Astrocyte of the cerebellum (primary cell): Measurements from ENCODE around the gene TUBB.
"Not testable (repeated sequence)": the region's sequence is repeated elsewhere in the genome, so short reads cannot be mapped to it uniquely, and the experiment has no call there.

Source experiments
- DNase-seq: peaks from one replicate; pipeline ENCODE4 v3.0.0-alpha.2; 2011; ENCODE audit warnings: low read depth
- H3K4me3 ChIP-seq: 2 replicates; pipeline ENCODE4 v1.5.1; 2011; ENCODE audit warnings: mild to moderate bottlenecking, low read depth, low read length, moderate library complexity
- in situ Hi-C: cut with HindIII; loops from 2 replicates; pipeline ENCODE4 v1.10.0; 2017; ENCODE audit warnings: low sequenced_read_pairs
- TF ChIP-seq, protein P1 (sequence below): IDR thresholded peaks from 2 replicates; pipeline ENCODE4 v1.5.1; 2012; ENCODE audit warnings: low read length, low read depth, moderate library complexity, mild to moderate bottlenecking; ENCODE audit errors: missing control alignments

Gene TUBB

DNA sequence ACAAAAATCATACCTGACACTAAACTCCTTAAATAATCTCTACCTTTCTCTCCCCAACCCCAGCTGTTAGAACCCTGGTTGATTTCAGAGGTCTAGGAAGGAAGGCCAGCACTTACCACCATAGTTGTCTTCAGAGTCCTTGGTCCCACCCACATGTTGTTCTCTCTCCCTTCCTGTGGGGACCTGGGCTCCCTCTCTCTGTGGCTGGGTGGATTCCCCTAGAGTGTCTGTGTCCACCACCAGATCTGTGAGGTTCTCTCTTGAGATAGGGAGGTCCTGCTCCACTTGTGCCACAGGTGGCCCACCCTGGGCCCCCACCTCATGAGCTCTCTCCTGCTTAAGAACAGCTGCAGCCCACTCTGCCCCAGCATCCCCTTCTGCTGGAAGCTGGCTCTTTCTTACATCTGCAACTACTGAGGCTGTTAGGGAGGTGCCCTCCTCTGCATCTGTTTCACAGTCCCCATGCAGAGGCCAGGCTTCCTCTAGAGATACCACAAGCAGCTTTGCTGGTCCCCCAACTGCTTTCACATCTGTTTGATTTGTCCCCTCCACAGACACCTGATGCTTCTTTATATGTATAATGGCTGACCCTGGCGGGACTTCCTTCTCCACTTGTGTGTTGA is 8.3 kb upstream of the TUBB start:
- no peak for DNase-seq
- H3K4me3 ChIP-seq, result no peak overlapping the region
- TF ChIP-seq, protein P1, sequence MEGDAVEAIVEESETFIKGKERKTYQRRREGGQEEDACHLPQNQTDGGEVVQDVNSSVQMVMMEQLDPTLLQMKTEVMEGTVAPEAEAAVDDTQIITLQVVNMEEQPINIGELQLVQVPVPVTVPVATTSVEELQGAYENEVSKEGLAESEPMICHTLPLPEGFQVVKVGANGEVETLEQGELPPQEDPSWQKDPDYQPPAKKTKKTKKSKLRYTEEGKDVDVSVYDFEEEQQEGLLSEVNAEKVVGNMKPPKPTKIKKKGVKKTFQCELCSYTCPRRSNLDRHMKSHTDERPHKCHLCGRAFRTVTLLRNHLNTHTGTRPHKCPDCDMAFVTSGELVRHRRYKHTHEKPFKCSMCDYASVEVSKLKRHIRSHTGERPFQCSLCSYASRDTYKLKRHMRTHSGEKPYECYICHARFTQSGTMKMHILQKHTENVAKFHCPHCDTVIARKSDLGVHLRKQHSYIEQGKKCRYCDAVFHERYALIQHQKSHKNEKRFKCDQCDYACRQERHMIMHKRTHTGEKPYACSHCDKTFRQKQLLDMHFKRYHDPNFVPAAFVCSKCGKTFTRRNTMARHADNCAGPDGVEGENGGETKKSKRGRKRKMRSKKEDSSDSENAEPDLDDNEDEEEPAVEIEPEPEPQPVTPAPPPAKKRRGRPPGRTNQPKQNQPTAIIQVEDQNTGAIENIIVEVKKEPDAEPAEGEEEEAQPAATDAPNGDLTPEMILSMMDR, result no peak
- in situ Hi-C loops, result no loop called here

DNA sequence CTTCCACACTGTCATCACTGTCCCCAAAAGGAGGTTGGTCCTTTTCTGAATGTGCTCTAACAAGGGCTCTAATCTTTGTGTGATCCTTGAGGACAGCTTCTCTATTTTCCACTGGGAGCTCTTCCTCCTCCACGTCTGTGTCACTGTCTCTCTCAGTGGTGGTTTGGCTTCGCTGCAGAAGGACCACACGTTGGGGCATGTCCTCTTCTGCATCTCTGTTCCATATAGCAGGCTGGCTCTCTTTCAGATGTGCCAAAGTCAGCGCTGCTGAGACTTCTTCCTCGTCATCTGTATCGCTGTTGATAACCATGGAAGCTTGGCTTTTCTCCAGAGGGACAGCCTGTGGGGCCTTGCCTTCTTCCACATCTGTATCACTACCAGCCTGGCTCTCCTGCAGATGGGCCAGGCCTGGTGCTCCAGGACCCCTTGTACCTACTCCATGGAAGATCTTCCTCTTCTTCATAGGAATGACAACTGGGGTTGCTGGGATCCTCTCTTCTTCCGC is 7.7 kb upstream of the TUBB start:
- TF ChIP-seq, protein P1, result no peak
- H3K4me3 ChIP-seq, result no peak overlapping the region
- in situ Hi-C loops, result no loop called here
- no peak for DNase-seq

DNA sequence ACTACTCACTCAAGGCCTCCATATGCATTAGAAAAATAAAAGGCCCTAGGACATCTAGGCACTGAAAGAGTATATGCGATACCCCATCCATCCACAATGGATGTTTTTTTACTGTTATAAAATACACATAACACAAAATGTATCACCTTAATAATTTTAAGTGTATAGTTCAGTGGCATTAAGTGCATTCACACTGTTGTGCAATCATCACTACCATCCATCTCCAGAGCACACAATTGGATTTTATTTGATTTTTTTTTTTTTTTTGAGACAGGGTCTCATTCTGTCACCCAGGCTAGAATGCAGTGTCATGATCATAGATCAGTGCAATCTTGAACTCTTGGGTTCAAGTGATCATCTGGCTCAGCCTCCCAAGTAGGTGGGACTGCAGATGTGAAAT is 5.9 kb upstream of the TUBB start:
- H3K4me3 ChIP-seq, result no peak overlapping the region
- TF ChIP-seq, protein P1, result no peak
- no peak for DNase-seq
- in situ Hi-C loops, result no loop called here

GRCh38 chr6:30716879-30717128 is 3.3 kb upstream of the TUBB start:
- TF ChIP-seq, protein P1, result no peak
- in situ Hi-C loops, result no loop called here
- no peak for DNase-seq
- peak overlapping the region; percentile 81 for H3K4me3 ChIP-seq

GRCh38 chr6:30717129-30717844 is 2.9 kb upstream of the TUBB start, which contains the start of gene MDC1:
TSS of gene MDC1 (minus strand) at chr6:30717281. CDS start at chr6:30715175, 2,106 bp downstream.
- peak; percentile 100 for DNase-seq
- in situ Hi-C loops, result no loop called here
- H3K4me3 ChIP-seq, result peak within 1 kb of the TSS; percentile 81
- TF ChIP-seq, protein P1, result peak; percentile 23

DNA sequence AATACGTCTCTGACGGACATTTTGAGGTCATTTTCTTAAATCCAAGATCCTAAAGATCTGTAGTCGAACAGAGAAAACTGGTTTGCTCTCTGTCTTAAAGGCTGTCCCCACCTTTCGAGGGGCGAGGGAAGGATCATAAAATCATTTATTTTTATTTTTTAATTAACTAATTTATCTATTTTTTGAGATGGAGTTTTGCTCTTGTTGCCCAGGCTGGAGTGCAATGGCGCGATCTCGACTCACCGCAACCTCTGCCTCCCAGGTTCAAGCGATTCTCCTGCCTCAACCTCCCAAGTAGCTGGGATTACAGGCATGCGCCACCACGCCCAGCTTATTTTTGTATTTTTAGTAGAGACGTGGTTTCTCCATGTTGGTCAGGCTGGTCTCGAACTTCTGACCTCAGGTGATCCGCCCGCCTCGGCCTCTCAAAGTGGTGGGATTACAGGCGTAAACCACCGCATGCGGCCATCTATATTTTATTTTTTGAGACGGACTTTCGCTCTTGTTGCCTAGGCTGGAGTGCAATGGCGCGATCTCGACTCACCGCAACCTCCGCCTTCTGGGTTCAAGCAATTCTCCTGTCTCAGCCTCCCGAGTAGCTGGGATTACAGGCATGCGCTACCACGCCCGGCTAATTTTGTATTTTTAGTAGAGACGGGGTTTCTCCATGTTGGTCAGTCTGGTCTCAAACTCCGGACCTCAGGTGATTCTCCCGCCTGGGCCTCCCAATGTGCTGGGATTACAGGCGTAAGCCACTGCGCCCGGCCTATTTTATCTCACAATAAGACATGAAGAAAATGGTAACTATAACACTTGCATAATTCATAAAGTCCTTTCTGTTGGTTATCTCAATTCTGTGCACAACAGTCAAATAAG is 2.1 kb upstream of the TUBB start:
- DNase-seq, in situ Hi-C loops: not testable (repeated sequence)
- peak overlapping the region; percentile 35 for H3K4me3 ChIP-seq

GRCh38 chr6:30719356-30719755 is 796 bp upstream of the TUBB start:
- DNase-seq, result no peak
- in situ Hi-C loops, result no loop called here
- peak overlapping the region; percentile 100 for H3K4me3 ChIP-seq
- TF ChIP-seq, protein P1, result no peak
